Type B pancreatic cell (in vitro differentiated cells): Measurements from ENCODE around the gene CHRM2. TPM values are rescaled to one million over a fixed set of nuclear protein-coding genes. Genes with fewer than 3 reads are reported as not detected.
A peak's percentile ranks its signal among the peaks of the same experiment; 100 is the strongest.

ENCODE experiments used
- DNase-seq: peaks from one replicate; pipeline ENCODE4 v3.0.0; 2021; ENCODE audit warnings: mixed read lengths; ENCODE audit not compliant: unreplicated experiment; ENCODE audit errors: extremely low spot score
- H3K27ac Mint-ChIP-seq: 2 replicates; pipeline ENCODE4 v1.8.0; 2021; ENCODE audit warnings: mild to moderate bottlenecking, mixed read lengths
- H3K27me3 Mint-ChIP-seq: 2 replicates; pipeline ENCODE4 v1.8.0; 2021; ENCODE audit warnings: mixed read lengths
- H3K36me3 Mint-ChIP-seq: 2 replicates; pipeline ENCODE4 v1.8.0; 2021; ENCODE audit warnings: mixed read lengths
- H3K4me1 Mint-ChIP-seq: one replicate; pipeline ENCODE4 v1.8.0; 2021; ENCODE audit warnings: mixed read lengths; ENCODE audit not compliant: unreplicated experiment
- H3K4me3 Mint-ChIP-seq: 2 replicates; pipeline ENCODE4 v1.8.0; 2021; ENCODE audit warnings: mild to moderate bottlenecking, mixed read lengths
- H3K9me3 Mint-ChIP-seq: 2 replicates; pipeline ENCODE4 v1.8.0; 2021; ENCODE audit warnings: mixed read lengths
- total RNA-seq: library from RNA; stranded (reverse); gene quantifications from 2 replicates; pipeline ENCODE4 v1.2.1, GENCODE V29; 2021; ENCODE audit warnings: low replicate concordance
- TF ChIP-seq, protein P1 (sequence below): fragments of 200-600 bp; sonication (generic); conservative IDR thresholded peaks from 2 replicates; pipeline ENCODE4 v1.5.0; 2021; ENCODE audit warnings: antibody characterized with exemption, mild to moderate bottlenecking

The CHRM2 gene
- total RNA-seq, 1 donor from 2014 or later, result 12.2 TPM

DNA sequence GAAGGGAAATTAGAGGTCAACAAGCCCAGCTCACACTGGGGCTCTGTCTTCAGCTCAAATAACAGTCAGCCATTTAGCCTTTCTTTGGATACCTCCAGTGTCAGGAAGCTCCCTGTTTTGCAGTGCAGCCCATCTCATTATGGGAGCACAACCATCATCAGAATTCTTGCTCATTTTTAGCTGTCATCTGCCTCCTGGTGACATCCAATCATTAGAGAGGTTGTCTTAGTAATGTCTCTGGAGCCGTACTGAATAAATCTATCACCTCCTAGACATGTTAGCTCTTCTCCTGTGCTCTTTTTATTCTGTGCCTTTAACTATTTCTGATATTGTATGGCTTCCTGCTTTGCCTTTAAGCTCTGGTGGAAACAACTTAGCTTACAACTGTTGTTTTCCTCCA, 74.5 kb downstream of the CHRM2 start:
- Mint-ChIP-seq H3K36me3 (no peaks in the 10 kb centered on the region), H3K4me3 (peak overlapping the region; percentile 2), H3K27ac (peak overlapping the region; percentile 89), H3K27me3 (no peaks in the 10 kb centered on the region), H3K4me1 (peaks cover 13% of the 10 kb centered on the region), H3K9me3 (no peaks in the 10 kb centered on the region)
- DNase-seq, result no peak
- TF ChIP-seq, protein P1, sequence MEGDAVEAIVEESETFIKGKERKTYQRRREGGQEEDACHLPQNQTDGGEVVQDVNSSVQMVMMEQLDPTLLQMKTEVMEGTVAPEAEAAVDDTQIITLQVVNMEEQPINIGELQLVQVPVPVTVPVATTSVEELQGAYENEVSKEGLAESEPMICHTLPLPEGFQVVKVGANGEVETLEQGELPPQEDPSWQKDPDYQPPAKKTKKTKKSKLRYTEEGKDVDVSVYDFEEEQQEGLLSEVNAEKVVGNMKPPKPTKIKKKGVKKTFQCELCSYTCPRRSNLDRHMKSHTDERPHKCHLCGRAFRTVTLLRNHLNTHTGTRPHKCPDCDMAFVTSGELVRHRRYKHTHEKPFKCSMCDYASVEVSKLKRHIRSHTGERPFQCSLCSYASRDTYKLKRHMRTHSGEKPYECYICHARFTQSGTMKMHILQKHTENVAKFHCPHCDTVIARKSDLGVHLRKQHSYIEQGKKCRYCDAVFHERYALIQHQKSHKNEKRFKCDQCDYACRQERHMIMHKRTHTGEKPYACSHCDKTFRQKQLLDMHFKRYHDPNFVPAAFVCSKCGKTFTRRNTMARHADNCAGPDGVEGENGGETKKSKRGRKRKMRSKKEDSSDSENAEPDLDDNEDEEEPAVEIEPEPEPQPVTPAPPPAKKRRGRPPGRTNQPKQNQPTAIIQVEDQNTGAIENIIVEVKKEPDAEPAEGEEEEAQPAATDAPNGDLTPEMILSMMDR, result no peak

GRCh38 chr7:136947347-136947746, 78.9 kb downstream of the CHRM2 start:
- Mint-ChIP-seq H3K4me3 (no peak overlapping the region), H3K27ac (no peak overlapping the region), H3K9me3 (peaks cover under 1% of the 10 kb centered on the region), H3K27me3 (no peaks in the 10 kb centered on the region), H3K36me3 (no peaks in the 10 kb centered on the region), H3K4me1 (peaks cover 11% of the 10 kb centered on the region)
- TF ChIP-seq, protein P1, result no peak
- DNase-seq, result no peak

GRCh38 chr7:136950331-136950730, 81.9 kb downstream of the CHRM2 start:
- TF ChIP-seq, protein P1, result no peak
- H3K4me1 Mint-ChIP-seq, result no peaks in the 10 kb centered on the region
- H3K9me3 Mint-ChIP-seq, result peaks cover 7% of the 10 kb centered on the region
- H3K4me3 Mint-ChIP-seq, result no peak overlapping the region
- DNase-seq, result no peak
- no peaks in the 10 kb centered on the region for H3K36me3 Mint-ChIP-seq
- no peaks in the 10 kb centered on the region for H3K27me3 Mint-ChIP-seq
- H3K27ac Mint-ChIP-seq, result no peak overlapping the region

DNA sequence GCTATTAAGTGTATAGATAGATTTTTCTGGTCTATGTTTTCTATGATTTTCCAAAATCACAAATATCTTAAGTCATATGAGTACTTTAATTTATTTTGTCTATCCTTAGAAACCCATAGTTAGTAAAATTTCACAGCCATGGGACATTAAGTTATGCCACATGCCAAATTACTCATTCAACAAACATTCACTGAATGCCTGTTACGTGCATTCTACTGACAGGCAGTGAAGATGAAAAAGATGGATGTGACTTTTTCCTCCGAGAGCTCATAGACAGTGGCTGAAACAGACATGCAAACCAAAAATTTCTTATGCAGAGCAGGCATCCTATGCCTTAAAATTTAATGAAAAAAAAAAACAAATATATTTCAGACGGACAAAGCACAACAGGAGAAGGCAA, 84.9 kb downstream of the CHRM2 start:
- TF ChIP-seq, protein P1, result no peak
- no peaks in the 10 kb centered on the region for H3K4me1 Mint-ChIP-seq
- H3K27me3 Mint-ChIP-seq, result no peaks in the 10 kb centered on the region
- H3K36me3 Mint-ChIP-seq, result no peaks in the 10 kb centered on the region
- DNase-seq, result no peak
- peaks cover 7% of the 10 kb centered on the region for H3K9me3 Mint-ChIP-seq
- H3K4me3 Mint-ChIP-seq, result no peak overlapping the region
- H3K27ac Mint-ChIP-seq, result no peak overlapping the region

DNA sequence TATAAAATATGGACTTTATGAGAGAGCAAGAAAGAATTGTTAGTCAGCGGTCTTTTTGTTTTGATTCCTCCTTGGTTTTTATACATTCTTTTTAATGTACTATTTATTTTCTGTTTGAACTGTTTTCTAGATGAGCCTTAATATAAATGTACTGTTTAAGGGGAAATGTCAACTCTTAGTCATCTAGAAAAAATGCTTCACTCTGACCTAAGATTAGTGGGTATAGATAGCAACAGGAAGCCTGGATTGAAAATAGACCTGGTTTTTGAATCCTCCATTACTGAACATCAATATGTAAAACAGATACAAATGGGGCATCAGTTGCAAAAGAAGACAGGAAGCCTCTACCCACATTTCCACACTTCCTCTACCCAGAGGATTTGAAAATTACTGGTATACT, 87.8 kb downstream of the CHRM2 start:
- no peak overlapping the region for H3K4me3 Mint-ChIP-seq
- no peaks in the 10 kb centered on the region for H3K4me1 Mint-ChIP-seq
- H3K27ac Mint-ChIP-seq, result no peak overlapping the region

More for the DNA sequence above, 87.8 kb downstream of the CHRM2 start:
- TF ChIP-seq, protein P1, result no peak
- H3K27me3 Mint-ChIP-seq, result no peaks in the 10 kb centered on the region
- peaks cover 7% of the 10 kb centered on the region for H3K9me3 Mint-ChIP-seq
- DNase-seq, result no peak
- H3K36me3 Mint-ChIP-seq, result no peaks in the 10 kb centered on the region
